ENCODE measurements around the gene SLC9A2.

SLC9A2 gene

DNA sequence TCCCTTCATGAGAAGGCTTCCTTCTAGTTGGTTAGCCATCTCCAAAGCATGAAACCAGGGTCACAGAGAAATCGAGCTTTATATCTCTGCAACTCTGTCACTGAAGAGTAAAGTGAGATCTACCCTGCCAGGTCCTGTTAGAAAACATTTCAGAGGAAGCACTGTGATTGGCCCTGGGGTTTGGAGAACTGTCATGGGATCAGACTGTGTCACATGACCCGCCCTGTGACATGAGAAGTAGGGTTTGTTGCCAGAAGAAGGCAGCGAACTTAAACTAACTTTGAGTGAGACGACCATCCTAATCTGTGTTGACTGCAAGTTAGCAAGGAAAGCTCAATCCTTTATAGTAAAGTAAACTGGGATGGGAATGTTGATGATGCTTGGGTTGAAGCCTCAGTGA, 55.5 kb downstream of the SLC9A2 start:
- Histone ChIP-seq H3K14ac (ENCODE audit: low read length) (no peak overlapping the region), H2BK5ac (ENCODE audit: low read length) (no peak overlapping the region), H3K4me2 (ENCODE audit: insufficient read depth, low read length, poor library complexity, severe bottlenecking) (no peak overlapping the region), H3K4ac (ENCODE audit: low read length) (no peak overlapping the region), H2AK5ac (ENCODE audit: low read depth, low read length) (no peak overlapping the region), H3K9ac (ENCODE audit: low read depth, low read length, poor library complexity) (no peak overlapping the region), H3K27me3 (ENCODE audit: control insufficient read depth in 3 of 3, insufficient read depth in 3 of 3, low read depth in 1 of 3, low read length in 3 of 3) (no peaks in the 10 kb centered on the region), H2BK15ac (ENCODE audit: low read length) (no peak overlapping the region), H3K79me1 (ENCODE audit: low read depth, low read length) (no peaks in the 10 kb centered on the region), H3K4me3 (ENCODE audit: low read length in 2 of 2) (no peak overlapping the region), H2AFZ (ENCODE audit: low read length) (peak overlapping the region; percentile 26), H3K36me3 (replicated peaks in 1 of 2; ENCODE audit: control insufficient read depth in 2 of 2, insufficient read depth in 2 of 2, low read length in 2 of 2) (no peaks in the 10 kb centered on the region), H3K4me1 (ENCODE audit: control insufficient read depth in 2 of 2, insufficient read depth in 1 of 2, low read depth in 1 of 2, low read length in 2 of 2) (no peaks in the 10 kb centered on the region), H3K9me3 (replicated peaks in 1 of 2; ENCODE audit: control insufficient read depth in 2 of 2, insufficient read depth in 1 of 2, low read depth in 1 of 2, low read length in 2 of 2) (no peaks in the 10 kb centered on the region), H3K23ac (ENCODE audit: low read depth, low read length, poor library complexity) (no peak overlapping the region), H2BK12ac (ENCODE audit: low read length) (no peak overlapping the region), H3K18ac (ENCODE audit: low read length) (no peak overlapping the region), H4K91ac (ENCODE audit: low read depth, low read length, poor library complexity) (no peak overlapping the region), H4K8ac (ENCODE audit: low read depth, low read length) (no peak overlapping the region), H2BK120ac (ENCODE audit: low read depth, low read length) (no peak overlapping the region), H3K27ac (replicated peaks; ENCODE audit: low read length) (no peak overlapping the region)
- no peak for DNase-seq (ENCODE audit: low spot score)
- WGBS, 2 donors (ENCODE audit: extremely low coverage in 2 of 2, insufficient read length in 2 of 2, insufficient replicate concordance in 1 of 2): no CpG with 5 or more reads among the region's 4 CpGs

DNA sequence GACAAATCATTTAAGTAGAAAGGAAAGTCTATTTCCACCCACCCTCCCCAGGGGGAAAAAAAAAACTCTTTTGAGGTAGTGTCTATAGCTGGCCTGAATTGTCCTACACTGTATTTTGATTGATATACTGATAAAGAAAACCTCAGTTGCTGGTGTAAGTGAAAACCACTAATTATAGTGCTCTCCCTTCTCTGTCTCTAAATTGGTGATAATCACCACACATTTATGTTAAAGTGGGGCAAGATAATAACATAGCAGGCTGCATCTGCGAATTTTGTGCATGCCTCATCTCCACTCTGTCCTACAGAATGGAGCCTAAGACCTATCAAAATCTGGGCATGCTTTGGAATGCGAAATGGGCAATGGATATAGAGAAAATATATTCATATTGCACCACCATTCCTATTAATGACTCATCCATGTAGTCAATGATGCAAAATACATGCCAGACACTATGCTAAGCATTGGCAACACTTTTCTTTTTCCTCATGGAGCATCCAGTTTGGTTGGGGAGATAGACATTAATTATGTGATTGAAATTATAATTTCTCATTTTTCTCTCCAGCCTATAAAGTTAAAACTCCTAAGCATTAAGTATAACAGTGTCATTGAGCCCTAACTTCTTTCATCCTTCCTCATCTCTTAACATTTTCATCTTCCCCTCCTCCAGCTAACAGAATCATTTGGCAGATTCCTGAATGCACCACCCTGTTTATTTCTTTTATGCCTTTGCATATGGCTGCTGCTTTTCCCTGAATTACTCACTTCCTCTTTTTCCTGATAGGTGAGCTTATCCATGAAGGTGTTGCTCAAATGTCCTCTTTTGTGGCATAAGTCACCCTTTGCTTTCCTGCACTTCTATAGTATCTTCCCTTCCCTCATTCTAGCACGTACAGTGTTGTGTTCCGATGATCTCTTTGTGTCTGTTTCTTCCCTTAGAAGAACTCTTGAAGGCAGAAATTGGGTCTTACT, 58.2 kb downstream of the SLC9A2 start:
- no peak overlapping the region for H4K91ac ChIP-seq (ENCODE audit: low read depth, low read length, poor library complexity)
- no peak overlapping the region for H3K4ac ChIP-seq (ENCODE audit: low read length)
- no peak overlapping the region for H3K4me3 ChIP-seq (ENCODE audit: low read length in 2 of 2)
- H3K18ac ChIP-seq (ENCODE audit: low read length): no peak overlapping the region
- no peaks in the 10 kb centered on the region for H3K79me1 ChIP-seq (ENCODE audit: low read depth, low read length)
- no peak overlapping the region for H3K4me2 ChIP-seq (ENCODE audit: insufficient read depth, low read length, poor library complexity, severe bottlenecking)
- no peak overlapping the region for H2AK5ac ChIP-seq (ENCODE audit: low read depth, low read length)
- no CpG with 5 or more reads among the region's 4 CpGs for WGBS, 2 donors (ENCODE audit: extremely low coverage in 2 of 2, insufficient read length in 2 of 2, insufficient replicate concordance in 1 of 2)
- no peak overlapping the region for H3K9ac ChIP-seq (ENCODE audit: low read depth, low read length, poor library complexity)
- no peaks in the 10 kb centered on the region for H3K9me3 ChIP-seq (replicated peaks in 1 of 2; ENCODE audit: control insufficient read depth in 2 of 2, insufficient read depth in 1 of 2, low read depth in 1 of 2, low read length in 2 of 2)
- no peak overlapping the region for H3K27ac ChIP-seq (replicated peaks; ENCODE audit: low read length)
- H2BK5ac ChIP-seq (ENCODE audit: low read length): no peak overlapping the region
- H3K36me3 ChIP-seq (replicated peaks in 1 of 2; ENCODE audit: control insufficient read depth in 2 of 2, insufficient read depth in 2 of 2, low read length in 2 of 2): no peaks in the 10 kb centered on the region
- H2BK15ac ChIP-seq (ENCODE audit: low read length): no peak overlapping the region
- H3K27me3 ChIP-seq (ENCODE audit: control insufficient read depth in 3 of 3, insufficient read depth in 3 of 3, low read depth in 1 of 3, low read length in 3 of 3): no peaks in the 10 kb centered on the region
- H3K14ac ChIP-seq (ENCODE audit: low read length): no peak overlapping the region
- no peaks in the 10 kb centered on the region for H3K4me1 ChIP-seq (ENCODE audit: control insufficient read depth in 2 of 2, insufficient read depth in 1 of 2, low read depth in 1 of 2, low read length in 2 of 2)
- H3K23ac ChIP-seq (ENCODE audit: low read depth, low read length, poor library complexity): no peak overlapping the region
- no peak overlapping the region for H2BK120ac ChIP-seq (ENCODE audit: low read depth, low read length)
- no peak overlapping the region for H2BK12ac ChIP-seq (ENCODE audit: low read length)
- H4K8ac ChIP-seq (ENCODE audit: low read depth, low read length): no peak overlapping the region
- DNase-seq (ENCODE audit: low spot score): no peak
- no peak overlapping the region for H2AFZ ChIP-seq (ENCODE audit: low read length)

DNA sequence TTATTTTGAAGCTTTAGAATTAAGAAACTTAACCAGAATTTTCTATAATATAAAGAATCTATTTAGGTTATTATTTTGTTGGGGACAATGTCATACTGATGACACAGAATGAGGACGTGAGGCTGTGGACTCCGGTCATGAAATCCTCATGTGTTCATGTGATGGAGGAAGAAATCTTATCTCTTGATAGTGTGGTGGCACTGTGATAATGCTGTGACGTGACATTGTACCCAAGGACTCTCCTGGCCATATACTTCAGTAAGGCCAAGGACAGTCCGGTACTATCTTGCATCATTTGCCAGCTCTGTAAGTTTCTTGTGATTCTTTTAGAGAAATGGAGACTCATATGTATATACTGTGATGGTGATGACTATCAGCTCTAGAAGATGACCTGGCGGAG, 59.1 kb downstream of the SLC9A2 start:
- H3K9ac ChIP-seq (ENCODE audit: low read depth, low read length, poor library complexity): no peak overlapping the region
- H2BK120ac ChIP-seq (ENCODE audit: low read depth, low read length): no peak overlapping the region
- no peak overlapping the region for H3K4me3 ChIP-seq (ENCODE audit: low read length in 2 of 2)
- no peak overlapping the region for H4K91ac ChIP-seq (ENCODE audit: low read depth, low read length, poor library complexity)
- no peak overlapping the region for H3K27ac ChIP-seq (replicated peaks; ENCODE audit: low read length)
- H3K4ac ChIP-seq (ENCODE audit: low read length): no peak overlapping the region
- no peak overlapping the region for H2AFZ ChIP-seq (ENCODE audit: low read length)
- H2BK15ac ChIP-seq (ENCODE audit: low read length): no peak overlapping the region
- no peak overlapping the region for H3K4me2 ChIP-seq (ENCODE audit: insufficient read depth, low read length, poor library complexity, severe bottlenecking)
- no peak overlapping the region for H2BK12ac ChIP-seq (ENCODE audit: low read length)
- no peak for DNase-seq (ENCODE audit: low spot score)
- no peaks in the 10 kb centered on the region for H3K36me3 ChIP-seq (replicated peaks in 1 of 2; ENCODE audit: control insufficient read depth in 2 of 2, insufficient read depth in 2 of 2, low read length in 2 of 2)
- H3K9me3 ChIP-seq (replicated peaks in 1 of 2; ENCODE audit: control insufficient read depth in 2 of 2, insufficient read depth in 1 of 2, low read depth in 1 of 2, low read length in 2 of 2): no peaks in the 10 kb centered on the region
- H2BK5ac ChIP-seq (ENCODE audit: low read length): no peak overlapping the region
- H3K18ac ChIP-seq (ENCODE audit: low read length): no peak overlapping the region
- no peak overlapping the region for H2AK5ac ChIP-seq (ENCODE audit: low read depth, low read length)
- WGBS, 2 donors (ENCODE audit: extremely low coverage in 2 of 2, insufficient read length in 2 of 2, insufficient replicate concordance in 1 of 2): no CpG with 5 or more reads among the region's 5 CpGs
- H3K14ac ChIP-seq (ENCODE audit: low read length): no peak overlapping the region
- H3K23ac ChIP-seq (ENCODE audit: low read depth, low read length, poor library complexity): no peak overlapping the region
- no peaks in the 10 kb centered on the region for H3K27me3 ChIP-seq (ENCODE audit: control insufficient read depth in 3 of 3, insufficient read depth in 3 of 3, low read depth in 1 of 3, low read length in 3 of 3)
- no peaks in the 10 kb centered on the region for H3K4me1 ChIP-seq (ENCODE audit: control insufficient read depth in 2 of 2, insufficient read depth in 1 of 2, low read depth in 1 of 2, low read length in 2 of 2)
- no peaks in the 10 kb centered on the region for H3K79me1 ChIP-seq (ENCODE audit: low read depth, low read length)
- H4K8ac ChIP-seq (ENCODE audit: low read depth, low read length): no peak overlapping the region

DNA sequence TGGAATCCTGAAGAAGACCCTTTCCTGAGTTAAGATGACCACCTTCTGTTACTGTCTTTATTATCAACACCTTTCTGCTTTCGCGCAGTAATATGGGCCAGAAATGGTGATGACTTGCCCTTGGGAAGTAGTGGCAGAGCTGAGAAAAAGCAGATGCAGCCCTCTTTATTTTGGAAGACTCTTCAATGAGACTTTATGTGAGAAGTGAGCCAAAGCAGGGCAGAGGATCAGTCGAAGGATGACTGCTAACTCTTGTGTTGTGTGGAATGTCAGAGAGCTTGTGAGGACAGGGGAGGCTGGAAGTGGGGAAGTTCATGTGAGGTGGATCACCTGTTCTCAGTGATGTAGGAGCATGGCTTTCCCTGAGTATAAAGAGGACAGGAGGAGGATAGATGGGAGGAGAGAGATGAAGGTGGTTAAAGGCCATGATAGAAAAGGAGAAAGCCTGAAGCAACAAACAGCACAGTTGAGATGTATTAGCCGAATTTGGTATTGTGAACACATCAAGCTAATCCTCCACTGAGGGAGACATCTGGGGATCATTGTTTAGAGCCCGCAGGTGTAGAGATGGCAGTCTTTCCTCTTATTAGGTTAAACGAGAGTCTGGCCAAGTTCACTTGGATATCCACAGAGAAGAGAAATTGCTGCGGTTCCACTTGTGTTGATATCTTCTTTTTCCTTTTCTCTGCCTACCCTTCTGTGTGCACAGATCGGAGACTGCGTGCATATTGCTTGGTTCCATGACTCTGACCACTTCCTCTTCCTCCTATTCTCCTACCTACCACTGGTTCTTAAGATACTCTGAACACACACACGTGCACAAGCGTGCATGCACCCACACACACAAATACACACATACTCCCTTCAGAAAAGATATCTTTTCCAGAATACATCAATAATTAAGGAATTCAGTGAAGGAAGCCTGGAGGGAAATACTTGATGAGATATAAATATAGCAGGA, 67.4 kb downstream of the SLC9A2 start:
- Histone ChIP-seq H3K23ac (ENCODE audit: low read depth, low read length, poor library complexity) (no peak overlapping the region), H2BK120ac (ENCODE audit: low read depth, low read length) (no peak overlapping the region), H2BK15ac (ENCODE audit: low read length) (no peak overlapping the region), H3K9ac (ENCODE audit: low read depth, low read length, poor library complexity) (no peak overlapping the region), H3K79me1 (ENCODE audit: low read depth, low read length) (no peaks in the 10 kb centered on the region), H3K4me3 (ENCODE audit: low read length in 2 of 2) (no peak overlapping the region), H4K8ac (ENCODE audit: low read depth, low read length) (no peak overlapping the region), H4K91ac (ENCODE audit: low read depth, low read length, poor library complexity) (no peak overlapping the region), H3K4me1 (ENCODE audit: control insufficient read depth in 2 of 2, insufficient read depth in 1 of 2, low read depth in 1 of 2, low read length in 2 of 2) (no peaks in the 10 kb centered on the region), H2BK5ac (ENCODE audit: low read length) (no peak overlapping the region), H2AFZ (ENCODE audit: low read length) (no peak overlapping the region), H3K36me3 (replicated peaks in 1 of 2; ENCODE audit: control insufficient read depth in 2 of 2, insufficient read depth in 2 of 2, low read length in 2 of 2) (no peaks in the 10 kb centered on the region), H3K14ac (ENCODE audit: low read length) (no peak overlapping the region), H3K27ac (replicated peaks; ENCODE audit: low read length) (no peak overlapping the region), H3K27me3 (ENCODE audit: control insufficient read depth in 3 of 3, insufficient read depth in 3 of 3, low read depth in 1 of 3, low read length in 3 of 3) (peaks cover 0 to 7% (median 0%) of the 10 kb centered on the region in 3 experiments), H3K18ac (ENCODE audit: low read length) (no peak overlapping the region), H2AK5ac (ENCODE audit: low read depth, low read length) (no peak overlapping the region), H2BK12ac (ENCODE audit: low read length) (no peak overlapping the region), H3K4me2 (ENCODE audit: insufficient read depth, low read length, poor library complexity, severe bottlenecking) (no peak overlapping the region), H3K9me3 (replicated peaks in 1 of 2; ENCODE audit: control insufficient read depth in 2 of 2, insufficient read depth in 1 of 2, low read depth in 1 of 2, low read length in 2 of 2) (no peaks in the 10 kb centered on the region), H3K4ac (ENCODE audit: low read length) (no peak overlapping the region)
- WGBS, 2 donors (ENCODE audit: extremely low coverage in 2 of 2, insufficient read length in 2 of 2, insufficient replicate concordance in 1 of 2): no CpG with 5 or more reads among the region's 11 CpGs
- DNase-seq (ENCODE audit: low spot score): no peak

Measured in neuronal stem cell (in vitro differentiated cells).